Osteocyte (in vitro differentiated cells): ENCODE data around the gene SMPDL3A. TPM values are rescaled to one million over a fixed set of nuclear protein-coding genes. Genes with fewer than 3 reads are reported as not detected.
"Not testable (repeated sequence)": the region's sequence is repeated elsewhere in the genome, so short reads cannot be mapped to it uniquely, and the experiment has no call there.

ENCODE experiments used
- DNase-seq: peaks from one replicate; pipeline ENCODE4 v3.0.0; 2021; ENCODE audit warnings: mixed read lengths; ENCODE audit not compliant: unreplicated experiment; ENCODE audit errors: extremely low spot score
- H3K27ac Mint-ChIP-seq: one replicate; pipeline ENCODE4 v1.8.0; 2021; ENCODE audit warnings: mild to moderate bottlenecking, mixed read lengths; ENCODE audit not compliant: unreplicated experiment
- H3K27me3 Mint-ChIP-seq: one replicate; pipeline ENCODE4 v1.8.0; 2021; ENCODE audit warnings: mixed read lengths; ENCODE audit not compliant: unreplicated experiment
- H3K36me3 Mint-ChIP-seq: one replicate; pipeline ENCODE4 v1.8.0; 2021; ENCODE audit warnings: mixed read lengths; ENCODE audit not compliant: unreplicated experiment
- H3K4me1 Mint-ChIP-seq: one replicate; pipeline ENCODE4 v1.8.0; 2021; ENCODE audit warnings: mixed read lengths; ENCODE audit not compliant: unreplicated experiment
- H3K4me3 Mint-ChIP-seq: one replicate; pipeline ENCODE4 v1.8.0; 2021; ENCODE audit warnings: mild to moderate bottlenecking, moderate library complexity, mixed read lengths; ENCODE audit not compliant: unreplicated experiment
- H3K9me3 Mint-ChIP-seq: one replicate; pipeline ENCODE4 v1.8.0; 2021; ENCODE audit warnings: mixed read lengths; ENCODE audit not compliant: unreplicated experiment
- CTCF ChIP-seq: fragments of 200-600 bp; sonication (generic); IDR thresholded peaks from 2 replicates; pipeline ENCODE4 v1.5.0; 2021; ENCODE audit warnings: antibody characterized with exemption, mild to moderate bottlenecking, moderate library complexity
- long read RNA-seq: library from polyadenylated mRNA; unstranded; transcript quantifications from one replicate; pipeline ENCODE4 v2.0.0, GENCODE V29; 2021
- total RNA-seq: library from RNA; stranded (reverse); gene quantifications from 2 replicates; pipeline ENCODE4 v1.2.1, GENCODE V29; 2021

SMPDL3A gene
- 12.8 and 14.6 TPM in 2 replicates for total RNA-seq
- long read RNA-seq, transcript SMPDL3A-203 (7 exons, 1,755 nt), result minor isoform, 21 of 111 reads
- long read RNA-seq, transcript SMPDL3A-201 (8 exons, 1,851 nt), result major isoform, 75 of 111 reads
- long read RNA-seq, partial matches to known transcripts, result 1 of 111 reads
- long read RNA-seq, other reads (novel, unspliced or antisense), result 12 of 111 reads

DNA sequence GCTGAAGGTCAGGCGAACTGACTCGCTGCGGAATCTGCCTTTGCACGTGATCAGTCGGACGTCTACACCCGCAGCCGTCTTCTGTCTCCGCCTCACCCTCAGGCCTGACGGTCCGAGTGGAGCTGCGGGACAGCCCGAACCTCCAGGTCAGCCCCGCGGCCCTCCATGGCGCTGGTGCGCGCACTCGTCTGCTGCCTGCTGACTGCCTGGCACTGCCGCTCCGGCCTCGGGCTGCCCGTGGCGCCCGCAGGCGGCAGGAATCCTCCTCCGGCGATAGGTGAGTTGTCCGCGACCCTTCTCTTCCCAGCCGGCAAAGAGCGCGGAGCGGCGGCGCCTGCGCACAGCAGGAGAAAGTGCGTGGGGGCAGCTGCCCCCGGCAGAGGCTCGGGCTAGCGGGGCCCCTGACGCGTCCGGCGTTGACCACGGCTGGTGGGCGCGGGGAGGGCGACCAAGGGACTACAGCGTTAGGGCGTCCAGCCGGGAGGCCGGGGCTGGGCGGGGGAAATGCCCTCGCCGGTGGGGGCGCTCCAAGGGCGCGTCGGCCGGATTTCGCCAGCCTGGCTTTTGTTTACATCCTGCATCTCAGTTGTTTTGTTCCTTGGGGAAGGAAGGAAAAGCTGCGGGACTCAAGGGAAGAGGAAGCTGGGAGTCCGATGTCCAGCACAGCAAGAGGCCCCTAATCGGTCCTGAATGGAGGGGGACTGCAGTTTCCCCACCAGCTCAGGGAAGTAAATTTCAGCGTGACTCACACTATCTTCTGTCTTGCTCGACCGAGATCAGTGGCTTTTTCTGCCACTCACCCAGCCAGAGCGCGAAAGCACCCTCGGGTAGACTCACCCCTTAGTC lies at the start of gene SMPDL3A:
TSS of gene SMPDL3A (plus strand) at position 77 of the 846 bp plus-strand sequence. CDS start at position 166, 89 bp downstream.
- TF ChIP-seq CTCF, result peak; percentile 63
- DNase-seq, result peak; percentile 88
- H3K27ac Mint-ChIP-seq, result peak within 1 kb of the TSS; percentile 95
- H3K4me1 Mint-ChIP-seq, result peaks cover 27% of the 10 kb centered on the region
- H3K27me3 Mint-ChIP-seq, result peaks cover 24% of the 10 kb centered on the region
- H3K4me3 Mint-ChIP-seq, result peak within 1 kb of the TSS; percentile 88
- H3K36me3 Mint-ChIP-seq, result no peaks in the 10 kb centered on the region
- no peaks in the 10 kb centered on the region for H3K9me3 Mint-ChIP-seq

DNA sequence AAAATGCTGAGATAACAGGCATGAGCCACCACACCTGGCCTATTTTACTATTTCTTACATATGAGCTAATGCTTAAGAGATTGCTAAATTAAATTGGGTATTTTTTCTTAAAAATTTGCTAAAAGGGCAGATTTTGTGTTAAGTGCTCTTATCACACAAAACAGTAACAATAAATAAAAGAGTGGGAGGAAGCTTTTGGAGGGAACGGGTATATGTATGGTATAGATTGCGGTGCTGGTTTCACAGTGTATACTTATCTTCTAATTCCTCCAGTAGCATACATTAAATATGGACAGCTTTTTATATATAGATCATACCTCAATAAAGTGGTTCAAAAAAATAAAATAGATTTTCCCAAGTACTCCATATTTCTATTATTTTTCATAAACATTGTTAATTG lies 49.0 kb upstream of the SMPDL3A start:
- no peak for TF ChIP-seq CTCF
- Mint-ChIP-seq H3K9me3 (no peaks in the 10 kb centered on the region), H3K36me3 (no peaks in the 10 kb centered on the region), H3K27ac (no peak overlapping the region), H3K4me1 (peaks cover 13% of the 10 kb centered on the region), H3K4me3 (no peak overlapping the region), H3K27me3 (peaks cover 6% of the 10 kb centered on the region)
- no peak for DNase-seq

- Mint-ChIP-seq H3K4me1 (peaks cover 10% of the 10 kb centered on the region), H3K36me3 (no peaks in the 10 kb centered on the region), H3K27ac (no peak overlapping the region), H3K9me3 (no peaks in the 10 kb centered on the region), H3K27me3 (peaks cover 6% of the 10 kb centered on the region), H3K4me3 (no peak overlapping the region)
- no peak for DNase-seq
- TF ChIP-seq CTCF, result no peak
Measured at GRCh38 chr6:122740936-122741335, 48.1 kb upstream of the SMPDL3A start.

- TF ChIP-seq CTCF, result peak; percentile 50
- H3K4me3 Mint-ChIP-seq, H3K4me1 Mint-ChIP-seq, H3K27me3 Mint-ChIP-seq, H3K27ac Mint-ChIP-seq, H3K36me3 Mint-ChIP-seq, H3K9me3 Mint-ChIP-seq, DNase-seq: not testable (repeated sequence)
Measured at GRCh38 chr6:122744247-122744646, 44.8 kb upstream of the SMPDL3A start.

DNA sequence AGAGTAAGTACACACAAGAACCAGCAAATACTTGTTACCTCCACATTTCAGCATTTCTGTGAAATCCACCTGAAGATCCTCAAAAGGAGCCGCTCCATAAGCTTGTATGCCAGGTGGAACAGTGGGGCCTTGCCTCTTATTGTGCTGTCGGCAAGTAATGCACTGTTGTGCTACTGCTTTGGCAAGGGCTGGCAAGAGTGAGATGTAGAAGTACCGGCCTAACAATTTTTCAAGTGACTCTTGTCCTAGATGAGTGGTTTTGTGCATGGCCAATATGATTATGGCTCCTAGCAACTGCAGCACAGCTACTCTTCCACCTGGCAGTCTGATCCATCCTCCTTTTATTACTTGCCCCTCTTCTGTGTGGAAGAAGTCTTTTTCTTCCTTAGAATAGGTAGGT lies 44.2 kb upstream of the SMPDL3A start:
- not testable (repeated sequence) for DNase-seq, H3K9me3 Mint-ChIP-seq, H3K36me3 Mint-ChIP-seq, H3K27ac Mint-ChIP-seq, H3K4me1 Mint-ChIP-seq, H3K4me3 Mint-ChIP-seq
- H3K27me3 Mint-ChIP-seq, result peaks cover 14% of the 10 kb centered on the region
